HG03342 (cell line): ENCODE measurements around the gene LACTBL1.

Experiments
- ATAC-seq: cut with Tn5 transposase; IDR thresholded peaks from one replicate; pipeline ENCODE4 v1.9.1; 2021; ENCODE audit warnings: mild to moderate bottlenecking, moderate library complexity; ENCODE audit not compliant: unreplicated experiment

Gene LACTBL1

DNA sequence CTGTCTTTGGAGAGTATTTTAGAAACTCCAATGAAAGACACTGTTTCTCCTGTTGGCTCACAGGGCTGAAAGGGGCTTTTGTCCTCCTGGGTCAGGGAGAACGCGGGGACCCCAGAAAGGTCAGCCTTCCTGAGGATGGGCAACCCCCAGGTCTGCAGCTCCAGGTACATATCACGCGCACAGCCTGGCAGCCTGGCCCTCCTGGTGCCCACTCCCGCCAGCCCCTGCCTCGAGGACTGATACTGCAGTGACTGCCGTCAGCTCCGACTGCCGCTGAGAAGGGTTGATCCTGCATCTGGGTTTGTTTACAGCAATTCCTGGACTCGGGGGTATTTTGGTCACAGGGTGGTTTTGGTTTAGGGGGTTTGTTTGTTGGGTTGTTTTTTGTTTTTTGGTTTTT lies 58.5 kb downstream of the LACTBL1 start:
- ATAC-seq, result no peak

DNA sequence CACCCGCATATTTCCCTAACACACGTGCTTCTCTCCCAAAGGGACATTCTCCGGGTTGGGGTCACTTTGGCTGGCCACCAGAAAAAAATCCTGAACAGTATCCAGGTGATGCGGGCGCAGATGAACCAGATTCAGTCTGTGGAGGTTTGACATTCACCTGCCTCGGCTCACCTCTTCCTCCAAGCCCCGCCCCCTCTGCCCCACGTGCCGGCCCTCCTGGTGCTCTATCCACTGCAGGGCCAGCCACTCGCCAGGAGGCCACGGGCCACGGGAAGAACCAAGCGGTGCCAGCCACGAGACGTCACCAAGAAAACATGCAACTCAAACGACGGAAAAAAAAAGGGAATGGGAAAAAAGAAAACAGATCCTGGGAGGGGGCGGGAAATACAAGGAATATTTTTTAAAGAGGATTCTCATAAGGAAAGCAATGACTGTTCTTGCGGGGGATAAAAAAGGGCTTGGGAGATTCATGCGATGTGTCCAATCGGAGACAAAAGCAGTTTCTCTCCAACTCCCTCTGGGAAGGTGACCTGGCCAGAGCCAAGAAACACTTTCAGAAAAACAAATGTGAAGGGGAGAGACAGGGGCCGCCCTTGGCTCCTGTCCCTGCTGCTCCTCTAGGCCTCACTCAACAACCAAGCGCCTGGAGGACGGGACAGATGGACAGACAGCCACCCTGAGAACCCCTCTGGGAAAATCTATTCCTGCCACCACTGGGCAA lies 59.1 kb downstream of the LACTBL1 start:
- ATAC-seq, result no peak

DNA sequence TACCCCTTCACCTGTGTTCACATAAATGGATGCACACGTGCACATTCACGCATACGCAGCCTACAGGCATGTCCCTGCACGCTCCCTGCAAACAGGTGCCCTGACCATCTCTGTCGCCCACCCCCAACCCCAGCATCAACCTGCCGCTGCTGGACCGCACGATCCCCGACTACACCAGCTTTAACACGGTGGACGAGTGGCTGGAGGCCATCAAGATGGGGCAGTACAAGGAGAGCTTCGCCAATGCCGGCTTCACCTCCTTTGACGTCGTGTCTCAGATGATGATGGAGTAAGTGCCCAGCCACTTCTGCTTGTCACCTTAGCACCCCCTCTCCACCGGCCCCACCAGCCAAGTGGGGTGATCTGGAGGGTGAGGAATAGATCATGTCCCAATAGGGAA lies 60.4 kb downstream of the LACTBL1 start:
- no peak for ATAC-seq

DNA sequence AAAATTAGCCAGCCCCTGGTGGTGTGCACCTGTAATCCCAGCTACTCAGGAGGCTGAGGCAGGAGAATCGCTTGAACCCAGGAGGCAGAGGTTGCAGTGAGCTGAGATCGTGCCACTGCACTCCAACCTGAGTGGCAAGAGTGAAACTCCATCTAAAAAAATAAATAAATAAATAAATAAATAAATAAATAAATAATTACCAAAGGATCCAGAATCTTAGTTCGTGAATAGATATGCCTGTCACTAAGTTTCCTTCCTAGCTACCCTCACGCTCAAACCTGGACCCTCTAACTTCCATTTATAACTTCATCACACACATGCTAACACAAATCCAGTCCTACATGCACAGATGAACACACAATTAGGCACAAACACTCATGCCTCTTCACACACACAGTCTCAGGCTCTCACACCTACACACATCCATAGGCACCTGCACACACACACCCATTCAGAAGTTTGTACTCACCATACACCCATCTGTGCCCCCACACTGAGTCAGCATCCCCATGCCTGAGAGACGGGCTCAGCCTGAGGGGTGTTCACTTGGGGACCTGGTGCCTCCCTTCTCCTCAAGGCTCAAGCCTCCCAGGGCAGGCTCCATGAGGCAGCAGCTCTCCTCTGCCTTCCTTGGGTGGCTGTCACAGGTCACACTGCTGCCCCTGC lies 61.5 kb downstream of the LACTBL1 start:
- no peak for ATAC-seq

DNA sequence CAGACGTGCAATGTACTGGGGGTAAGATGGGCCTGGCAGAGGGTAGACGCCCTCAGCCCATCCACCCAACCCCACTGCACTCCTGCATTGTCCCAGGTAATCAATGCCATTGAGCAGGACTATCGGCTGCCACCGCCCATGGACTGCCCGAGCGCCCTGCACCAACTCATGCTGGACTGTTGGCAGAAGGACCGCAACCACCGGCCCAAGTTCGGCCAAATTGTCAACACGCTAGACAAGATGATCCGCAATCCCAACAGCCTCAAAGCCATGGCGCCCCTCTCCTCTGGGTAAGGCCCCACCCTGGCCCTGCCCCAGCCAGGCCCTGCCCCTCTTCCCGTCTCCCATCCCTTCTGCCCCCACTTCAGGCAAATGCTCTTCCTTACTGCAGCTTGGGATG lies 62.4 kb downstream of the LACTBL1 start:
- ATAC-seq, result no peak

DNA sequence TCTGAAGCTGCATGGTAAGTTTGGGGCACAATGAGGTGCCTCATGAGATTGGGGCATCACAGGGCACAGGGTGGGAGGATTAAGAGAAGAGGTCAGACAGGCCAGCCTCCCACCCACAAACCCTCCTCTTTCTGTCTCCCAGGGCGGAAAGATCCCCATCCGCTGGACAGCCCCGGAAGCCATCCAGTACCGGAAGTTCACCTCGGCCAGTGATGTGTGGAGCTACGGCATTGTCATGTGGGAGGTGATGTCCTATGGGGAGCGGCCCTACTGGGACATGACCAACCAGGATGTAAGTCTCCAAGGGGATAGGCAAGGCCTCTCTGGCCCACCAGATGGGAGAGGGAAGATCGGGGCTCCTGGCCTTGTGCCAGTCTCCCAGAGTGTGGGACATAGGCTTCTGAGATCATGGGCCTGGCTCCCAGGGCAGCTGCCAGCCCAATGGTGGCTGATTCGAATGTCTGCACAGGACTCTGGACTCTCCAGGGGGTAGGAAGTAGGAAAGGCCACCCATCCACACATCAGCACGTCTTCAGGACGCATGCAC lies 63.7 kb downstream of the LACTBL1 start:
- no peak for ATAC-seq

DNA sequence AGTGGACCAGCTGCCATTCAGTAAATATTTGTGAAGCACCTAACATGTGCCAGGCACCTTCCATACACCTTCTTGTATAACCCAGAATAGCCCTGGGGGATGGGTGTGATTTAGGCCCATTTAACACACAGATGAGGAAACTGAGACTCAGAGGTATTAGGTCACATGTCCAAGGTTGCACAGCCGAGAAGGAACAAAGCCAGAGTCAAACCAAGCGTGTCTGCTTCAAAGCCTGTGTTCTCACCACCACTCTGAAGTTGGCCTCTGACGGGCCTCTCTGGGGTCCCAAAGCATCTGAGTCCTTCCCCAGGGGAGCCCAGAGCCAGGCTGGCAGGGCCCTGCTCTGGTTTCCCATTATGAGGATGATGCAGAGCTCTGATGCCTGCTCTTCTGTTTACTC lies 65.1 kb downstream of the LACTBL1 start:
- no peak for ATAC-seq

DNA sequence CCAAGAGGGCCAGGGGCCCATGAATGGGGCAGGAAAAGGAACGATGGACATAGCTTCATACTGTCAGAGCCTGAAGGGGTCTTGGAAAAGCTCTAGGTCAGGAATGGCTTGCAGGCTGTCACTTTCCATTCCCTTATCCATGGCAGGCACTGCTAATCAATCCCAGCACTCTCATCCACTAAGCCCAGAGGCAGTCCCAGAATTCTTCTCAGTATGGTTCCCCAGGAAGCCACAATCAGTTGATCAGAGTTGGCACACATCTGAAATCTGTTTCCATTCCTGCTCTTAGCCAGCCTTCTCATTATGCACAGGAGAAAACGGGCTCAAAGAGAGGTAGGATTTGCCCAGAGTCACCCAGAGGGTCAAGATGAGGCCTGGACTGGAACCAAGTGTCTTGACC lies 65.7 kb downstream of the LACTBL1 start:
- ATAC-seq, result no peak

DNA sequence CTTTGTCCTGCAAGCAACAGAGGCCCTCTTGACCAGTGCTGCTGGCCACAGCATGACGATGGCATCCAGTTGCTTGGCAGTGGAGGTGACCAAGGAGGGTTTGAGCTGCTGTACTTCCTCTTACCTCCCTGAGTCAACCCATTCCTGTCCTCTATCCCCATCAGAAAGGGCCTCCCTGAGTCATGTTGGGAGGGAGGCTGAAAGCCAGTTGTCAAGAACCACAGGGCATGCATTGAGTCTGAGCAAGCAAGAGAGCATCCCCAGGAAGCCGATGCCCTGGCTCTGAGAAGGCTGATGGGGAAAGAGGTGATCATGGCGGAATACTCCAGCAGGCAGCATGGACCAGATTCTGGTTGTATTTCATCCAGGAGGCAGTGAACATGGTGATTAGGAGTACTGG lies 69.6 kb downstream of the LACTBL1 start:
- ATAC-seq, result no peak
